ENCODE data around the gene ADK. TPM values are rescaled to one million over a fixed set of nuclear protein-coding genes. Genes with fewer than 3 reads are reported as not detected.

ADK gene
- total RNA-seq, 2 experiments from 2014 or later: 52.8 to 54.4 TPM

Other genes starting within 250 kb of the ADK start
- under 1 TPM; 0.45 to 0.73 TPM for gene PLAU, start 240.1 kb upstream of the ADK start, total RNA-seq
- gene VCL, start 153.1 kb upstream of the ADK start, total RNA-seq: 10 to 100 TPM; 27.8 to 29.2 TPM
- gene AP3M1, start 393 bp upstream of the ADK start, total RNA-seq: 10 to 100 TPM; 43.1 to 43.9 TPM